ENCODE data around the gene TSPAN9. TPM values are rescaled to one million over a fixed set of nuclear protein-coding genes. Genes with fewer than 3 reads are reported as not detected.
A peak's percentile ranks its signal among the peaks of the same experiment; 100 is the strongest.

Gene TSPAN9
- total and polyA plus RNA-seq, 2 experiments from 2014 or later = 6.0 to 31.5 TPM

DNA sequence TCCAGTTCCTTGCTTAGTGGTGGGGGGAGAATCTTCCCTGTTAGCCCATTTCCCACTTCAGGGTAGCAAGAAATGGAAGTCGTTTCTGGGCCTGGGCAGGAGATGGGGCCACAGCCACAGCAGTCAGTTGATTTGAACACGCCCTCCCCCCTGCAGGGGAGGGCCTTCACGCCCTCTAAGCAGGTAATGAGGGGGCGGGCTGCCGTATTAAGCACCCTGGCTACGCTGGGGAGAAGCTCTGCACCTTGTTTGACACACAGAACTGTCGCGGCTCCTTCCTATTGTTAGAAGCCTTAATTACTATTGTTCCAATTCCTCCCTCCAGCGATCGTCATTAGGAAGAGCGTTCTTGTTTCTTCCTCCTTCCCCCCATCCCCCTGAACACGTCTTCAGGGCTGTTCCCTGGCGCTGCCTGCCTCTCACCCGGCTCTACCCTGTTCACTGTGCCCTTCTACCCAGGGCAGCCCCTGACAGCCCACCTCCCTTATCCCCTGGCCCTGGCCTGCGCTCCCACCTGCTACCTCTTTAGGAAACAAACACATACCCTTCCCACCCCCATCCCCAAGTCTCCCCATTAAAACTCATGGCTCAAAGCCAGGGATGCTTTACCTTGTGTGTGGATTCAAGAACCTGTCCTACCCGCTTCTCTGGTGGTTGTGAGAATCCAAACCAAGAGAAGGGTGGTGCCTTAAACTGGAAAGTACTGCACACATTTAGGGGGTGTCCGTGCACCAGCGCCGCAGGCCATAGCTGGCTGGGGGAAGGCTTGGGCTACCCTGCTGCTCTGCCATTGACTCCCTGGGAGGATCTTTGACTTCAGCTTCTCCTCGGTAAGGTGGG, 137.6 kb downstream of the TSPAN9 start:
- TF ChIP-seq EZH2phosphoT487 (IDR thresholded peaks at IDR 0.05; ENCODE audit: unreplicated experiment) (no peak), CREB1 (CRISPR knock-in tag; IDR thresholded peaks at IDR 0.05; ENCODE audit: low read depth) (0 out of 2 replicates have a peak, but pooled peaks have one; percentile 21)
- TF ChIP-seq, protein P1, sequence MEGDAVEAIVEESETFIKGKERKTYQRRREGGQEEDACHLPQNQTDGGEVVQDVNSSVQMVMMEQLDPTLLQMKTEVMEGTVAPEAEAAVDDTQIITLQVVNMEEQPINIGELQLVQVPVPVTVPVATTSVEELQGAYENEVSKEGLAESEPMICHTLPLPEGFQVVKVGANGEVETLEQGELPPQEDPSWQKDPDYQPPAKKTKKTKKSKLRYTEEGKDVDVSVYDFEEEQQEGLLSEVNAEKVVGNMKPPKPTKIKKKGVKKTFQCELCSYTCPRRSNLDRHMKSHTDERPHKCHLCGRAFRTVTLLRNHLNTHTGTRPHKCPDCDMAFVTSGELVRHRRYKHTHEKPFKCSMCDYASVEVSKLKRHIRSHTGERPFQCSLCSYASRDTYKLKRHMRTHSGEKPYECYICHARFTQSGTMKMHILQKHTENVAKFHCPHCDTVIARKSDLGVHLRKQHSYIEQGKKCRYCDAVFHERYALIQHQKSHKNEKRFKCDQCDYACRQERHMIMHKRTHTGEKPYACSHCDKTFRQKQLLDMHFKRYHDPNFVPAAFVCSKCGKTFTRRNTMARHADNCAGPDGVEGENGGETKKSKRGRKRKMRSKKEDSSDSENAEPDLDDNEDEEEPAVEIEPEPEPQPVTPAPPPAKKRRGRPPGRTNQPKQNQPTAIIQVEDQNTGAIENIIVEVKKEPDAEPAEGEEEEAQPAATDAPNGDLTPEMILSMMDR (conservative IDR thresholded peaks at IDR 0.05; ENCODE audit: low read depth in 2 of 2) = peak; percentile 9 to 41; a peak in 2 of 4 replicates
- no peaks in the 10 kb centered on the region for H3K36me3 Mint-ChIP-seq (ENCODE audit: low read depth)
- peaks cover 31% of the 10 kb centered on the region for H3K4me1 Mint-ChIP-seq
- Histone ChIP-seq H3F3A (replicated peaks; ENCODE audit: low read depth) (0 out of 2 replicates have a peak, but pooled peaks cover 4% of the 10 kb centered on the region), H3K36me3 (ENCODE audit: insufficient read depth) (no peaks in the 10 kb centered on the region), H3K27ac (ENCODE audit: low read depth) (no peak overlapping the region), H2AFZ (no peak overlapping the region), H3K4me2 (peak overlapping the region; percentile 62), H3K9me2 (ENCODE audit: insufficient read depth) (no peaks in the 10 kb centered on the region), H3K27me3 (ENCODE audit: insufficient read depth) (no peaks in the 10 kb centered on the region), H4K20me1 (replicated peaks; ENCODE audit: insufficient read depth) (no peaks in the 10 kb centered on the region), H3K4me1 (ENCODE audit: insufficient read depth) (peaks cover 22% of the 10 kb centered on the region), H3K79me2 (replicated peaks; ENCODE audit: insufficient read depth) (no peaks in the 10 kb centered on the region), H3K4me3 (no peak overlapping the region)
- H3K4me3 Mint-ChIP-seq = peak overlapping the region; percentile 37; the same call in 1 of the 3 replicates
- DNase-seq (ENCODE audit: low spot score) = peak; percentile 75
- no peaks in the 10 kb centered on the region for H3K9me3 Mint-ChIP-seq
- peak; percentile 87 for ATAC-seq
- H3K27ac Mint-ChIP-seq = peak overlapping the region; percentile 6; the same call in 1 of the 2 replicates
- peaks cover 8% of the 10 kb centered on the region for H3K27me3 Mint-ChIP-seq (ENCODE audit: insufficient read depth, low read depth, poor library complexity)

DNA sequence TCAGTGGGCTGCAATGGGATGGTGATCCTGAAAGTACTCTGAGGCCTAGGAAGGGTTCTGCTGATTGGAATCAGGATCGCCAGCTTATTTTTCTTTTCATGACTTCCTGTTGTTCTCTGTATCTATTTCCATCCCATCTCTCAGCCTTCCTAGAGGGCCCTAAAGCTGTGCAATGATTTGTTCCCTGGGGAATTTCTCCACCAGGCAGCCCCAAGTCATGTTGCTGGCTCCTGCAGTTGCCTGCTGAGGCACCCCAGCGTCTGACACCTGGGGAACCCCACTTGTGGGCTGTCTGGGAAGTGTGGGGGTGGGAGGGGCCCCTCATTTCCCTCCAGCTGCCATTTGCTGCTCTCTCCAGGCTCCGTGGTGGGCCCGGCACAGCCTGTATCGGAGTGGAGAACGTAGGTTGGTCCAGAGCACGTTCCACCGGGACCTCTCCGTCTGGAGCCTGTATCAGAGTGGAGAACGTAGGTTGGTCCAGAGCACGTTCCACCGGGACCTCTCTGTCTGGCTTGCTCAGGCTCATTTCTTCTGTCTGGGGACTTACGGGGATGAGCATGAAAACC, 138.3 kb downstream of the TSPAN9 start:
- Histone ChIP-seq H3K9me2 (ENCODE audit: insufficient read depth) (no peaks in the 10 kb centered on the region), H3K4me2 (peak overlapping the region; percentile 62; the same call in 1 of the 2 replicates), H3K27me3 (ENCODE audit: insufficient read depth) (no peaks in the 10 kb centered on the region), H3K27ac (ENCODE audit: low read depth) (no peak overlapping the region), H4K20me1 (replicated peaks; ENCODE audit: insufficient read depth) (no peaks in the 10 kb centered on the region), H2AFZ (no peak overlapping the region), H3K4me3 (no peak overlapping the region), H3K79me2 (replicated peaks; ENCODE audit: insufficient read depth) (no peaks in the 10 kb centered on the region), H3K36me3 (ENCODE audit: insufficient read depth) (no peaks in the 10 kb centered on the region), H3F3A (replicated peaks; ENCODE audit: low read depth) (0 out of 2 replicates have a peak, but pooled peaks cover 4% of the 10 kb centered on the region), H3K4me1 (ENCODE audit: insufficient read depth) (peaks cover 22% of the 10 kb centered on the region)
- Mint-ChIP-seq H3K27ac (no peak overlapping the region), H3K4me1 (peaks cover 31% of the 10 kb centered on the region), H3K9me3 (no peaks in the 10 kb centered on the region), H3K4me3 (no peak overlapping the region), H3K36me3 (ENCODE audit: low read depth) (no peaks in the 10 kb centered on the region), H3K27me3 (ENCODE audit: insufficient read depth, low read depth, poor library complexity) (peaks cover 8% of the 10 kb centered on the region)
- ATAC-seq (no peak), DNase-seq (ENCODE audit: low spot score) (no peak)
- TF ChIP-seq CREB1 (CRISPR knock-in tag; IDR thresholded peaks at IDR 0.05; ENCODE audit: low read depth) (no peak), ZNF331 (CRISPR knock-in tag; IDR thresholded peaks at IDR 0.05; ENCODE audit: low read depth) (no peak)

DNA sequence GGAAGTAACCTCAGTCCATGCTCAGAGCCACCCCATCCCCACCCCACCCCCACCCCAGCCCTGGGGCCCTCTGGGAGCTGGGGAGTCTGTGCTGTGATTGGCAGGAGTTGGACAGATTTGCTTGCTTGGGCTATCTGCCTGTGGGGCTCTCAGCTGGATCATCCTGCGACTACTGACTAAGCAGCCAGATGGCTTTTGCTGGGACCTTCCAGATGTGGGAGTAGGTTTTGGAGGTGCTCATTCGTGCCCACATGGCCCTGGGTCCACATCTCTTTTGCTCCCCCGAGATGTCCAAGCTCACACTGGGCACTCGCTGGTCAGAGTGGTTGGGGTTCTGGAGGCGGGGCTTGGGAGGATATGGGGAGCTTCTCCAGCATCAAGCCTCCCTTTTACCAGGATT, 138.9 kb downstream of the TSPAN9 start:
- H3K27me3 ChIP-seq (ENCODE audit: insufficient read depth) = no peaks in the 10 kb centered on the region
- H4K20me1 ChIP-seq (replicated peaks; ENCODE audit: insufficient read depth) = no peaks in the 10 kb centered on the region
- no peaks in the 10 kb centered on the region for H3K36me3 Mint-ChIP-seq (ENCODE audit: low read depth)
- H3K79me2 ChIP-seq (replicated peaks; ENCODE audit: insufficient read depth) = no peaks in the 10 kb centered on the region
- H3K4me1 ChIP-seq (ENCODE audit: insufficient read depth) = peaks cover 22% of the 10 kb centered on the region
- no peak overlapping the region for H2AFZ ChIP-seq
- ATAC-seq (no peak), DNase-seq (ENCODE audit: low spot score) (no peak)
- H3K36me3 ChIP-seq (ENCODE audit: insufficient read depth) = no peaks in the 10 kb centered on the region
- H3K27me3 Mint-ChIP-seq (ENCODE audit: insufficient read depth, low read depth, poor library complexity) = peaks cover 8% of the 10 kb centered on the region
- H3K4me3 ChIP-seq = no peak overlapping the region
- H3F3A ChIP-seq (replicated peaks; ENCODE audit: low read depth) = 0 out of 2 replicates have a peak, but pooled peaks cover 4% of the 10 kb centered on the region
- no peaks in the 10 kb centered on the region for H3K9me3 Mint-ChIP-seq
- H3K27ac ChIP-seq (ENCODE audit: low read depth) = no peak overlapping the region
- H3K27ac Mint-ChIP-seq = no peak overlapping the region
- no peaks in the 10 kb centered on the region for H3K9me2 ChIP-seq (ENCODE audit: insufficient read depth)
- H3K4me2 ChIP-seq = no peak overlapping the region
- peaks cover 34% of the 10 kb centered on the region for H3K4me1 Mint-ChIP-seq
- no peak overlapping the region for H3K4me3 Mint-ChIP-seq
- TF ChIP-seq, protein P2, sequence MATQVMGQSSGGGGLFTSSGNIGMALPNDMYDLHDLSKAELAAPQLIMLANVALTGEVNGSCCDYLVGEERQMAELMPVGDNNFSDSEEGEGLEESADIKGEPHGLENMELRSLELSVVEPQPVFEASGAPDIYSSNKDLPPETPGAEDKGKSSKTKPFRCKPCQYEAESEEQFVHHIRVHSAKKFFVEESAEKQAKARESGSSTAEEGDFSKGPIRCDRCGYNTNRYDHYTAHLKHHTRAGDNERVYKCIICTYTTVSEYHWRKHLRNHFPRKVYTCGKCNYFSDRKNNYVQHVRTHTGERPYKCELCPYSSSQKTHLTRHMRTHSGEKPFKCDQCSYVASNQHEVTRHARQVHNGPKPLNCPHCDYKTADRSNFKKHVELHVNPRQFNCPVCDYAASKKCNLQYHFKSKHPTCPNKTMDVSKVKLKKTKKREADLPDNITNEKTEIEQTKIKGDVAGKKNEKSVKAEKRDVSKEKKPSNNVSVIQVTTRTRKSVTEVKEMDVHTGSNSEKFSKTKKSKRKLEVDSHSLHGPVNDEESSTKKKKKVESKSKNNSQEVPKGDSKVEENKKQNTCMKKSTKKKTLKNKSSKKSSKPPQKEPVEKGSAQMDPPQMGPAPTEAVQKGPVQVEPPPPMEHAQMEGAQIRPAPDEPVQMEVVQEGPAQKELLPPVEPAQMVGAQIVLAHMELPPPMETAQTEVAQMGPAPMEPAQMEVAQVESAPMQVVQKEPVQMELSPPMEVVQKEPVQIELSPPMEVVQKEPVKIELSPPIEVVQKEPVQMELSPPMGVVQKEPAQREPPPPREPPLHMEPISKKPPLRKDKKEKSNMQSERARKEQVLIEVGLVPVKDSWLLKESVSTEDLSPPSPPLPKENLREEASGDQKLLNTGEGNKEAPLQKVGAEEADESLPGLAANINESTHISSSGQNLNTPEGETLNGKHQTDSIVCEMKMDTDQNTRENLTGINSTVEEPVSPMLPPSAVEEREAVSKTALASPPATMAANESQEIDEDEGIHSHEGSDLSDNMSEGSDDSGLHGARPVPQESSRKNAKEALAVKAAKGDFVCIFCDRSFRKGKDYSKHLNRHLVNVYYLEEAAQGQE (IDR thresholded peaks at IDR 0.05; ENCODE audit: unreplicated experiment) = no peak
- no peak for TF ChIP-seq NANOG (IDR thresholded peaks at IDR 0.05; ENCODE audit: borderline replicate concordance)
- TF ChIP-seq STAT1 (IDR thresholded peaks at IDR 0.05; ENCODE audit: unreplicated experiment) = no peak
